ENCODE results near the gene AFF3. TPM values are rescaled to one million over a fixed set of nuclear protein-coding genes. Genes with fewer than 3 reads are reported as not detected.

Gene AFF3, protein sequence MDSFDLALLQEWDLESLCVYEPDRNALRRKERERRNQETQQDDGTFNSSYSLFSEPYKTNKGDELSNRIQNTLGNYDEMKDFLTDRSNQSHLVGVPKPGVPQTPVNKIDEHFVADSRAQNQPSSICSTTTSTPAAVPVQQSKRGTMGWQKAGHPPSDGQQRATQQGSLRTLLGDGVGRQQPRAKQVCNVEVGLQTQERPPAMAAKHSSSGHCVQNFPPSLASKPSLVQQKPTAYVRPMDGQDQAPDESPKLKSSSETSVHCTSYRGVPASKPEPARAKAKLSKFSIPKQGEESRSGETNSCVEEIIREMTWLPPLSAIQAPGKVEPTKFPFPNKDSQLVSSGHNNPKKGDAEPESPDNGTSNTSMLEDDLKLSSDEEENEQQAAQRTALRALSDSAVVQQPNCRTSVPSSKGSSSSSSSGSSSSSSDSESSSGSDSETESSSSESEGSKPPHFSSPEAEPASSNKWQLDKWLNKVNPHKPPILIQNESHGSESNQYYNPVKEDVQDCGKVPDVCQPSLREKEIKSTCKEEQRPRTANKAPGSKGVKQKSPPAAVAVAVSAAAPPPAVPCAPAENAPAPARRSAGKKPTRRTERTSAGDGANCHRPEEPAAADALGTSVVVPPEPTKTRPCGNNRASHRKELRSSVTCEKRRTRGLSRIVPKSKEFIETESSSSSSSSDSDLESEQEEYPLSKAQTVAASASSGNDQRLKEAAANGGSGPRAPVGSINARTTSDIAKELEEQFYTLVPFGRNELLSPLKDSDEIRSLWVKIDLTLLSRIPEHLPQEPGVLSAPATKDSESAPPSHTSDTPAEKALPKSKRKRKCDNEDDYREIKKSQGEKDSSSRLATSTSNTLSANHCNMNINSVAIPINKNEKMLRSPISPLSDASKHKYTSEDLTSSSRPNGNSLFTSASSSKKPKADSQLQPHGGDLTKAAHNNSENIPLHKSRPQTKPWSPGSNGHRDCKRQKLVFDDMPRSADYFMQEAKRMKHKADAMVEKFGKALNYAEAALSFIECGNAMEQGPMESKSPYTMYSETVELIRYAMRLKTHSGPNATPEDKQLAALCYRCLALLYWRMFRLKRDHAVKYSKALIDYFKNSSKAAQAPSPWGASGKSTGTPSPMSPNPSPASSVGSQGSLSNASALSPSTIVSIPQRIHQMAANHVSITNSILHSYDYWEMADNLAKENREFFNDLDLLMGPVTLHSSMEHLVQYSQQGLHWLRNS (N-terminal part only)
- 11.4 TPM for polyA plus RNA-seq (2012; ENCODE audit: insufficient read depth, insufficient read length)

DNA sequence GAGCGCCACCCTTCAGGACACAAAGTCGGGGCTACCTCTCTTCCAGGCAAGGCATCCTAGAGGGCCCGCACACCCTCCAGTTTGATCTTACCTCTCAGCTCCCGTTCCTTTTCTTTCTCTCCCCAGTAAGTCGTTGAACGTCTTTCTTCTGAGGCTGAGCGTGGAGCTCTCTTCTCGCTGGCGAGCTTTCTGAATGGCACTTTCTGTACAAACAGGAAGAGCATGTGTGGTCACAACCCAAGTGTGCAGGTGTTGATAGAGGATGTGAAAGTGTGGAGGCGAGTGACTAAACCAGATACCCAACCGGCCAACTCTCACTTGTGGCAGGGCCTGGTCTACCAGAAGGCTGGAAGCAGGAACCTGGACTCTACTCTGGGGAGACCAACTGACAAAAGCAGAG is at the start of gene AFF3:
Gene AFF3, minus strand, starts transcription at position 198 of the 400 bp plus-strand sequence. CDS start 38,136 bp downstream, outside the sequence.
- DNase-seq (ENCODE audit: low read depth, low spot score): peak; percentile 91
- peak within 1 kb of the TSS; percentile 77 for H3K4me3 ChIP-seq (ENCODE audit: low read length)

DNA sequence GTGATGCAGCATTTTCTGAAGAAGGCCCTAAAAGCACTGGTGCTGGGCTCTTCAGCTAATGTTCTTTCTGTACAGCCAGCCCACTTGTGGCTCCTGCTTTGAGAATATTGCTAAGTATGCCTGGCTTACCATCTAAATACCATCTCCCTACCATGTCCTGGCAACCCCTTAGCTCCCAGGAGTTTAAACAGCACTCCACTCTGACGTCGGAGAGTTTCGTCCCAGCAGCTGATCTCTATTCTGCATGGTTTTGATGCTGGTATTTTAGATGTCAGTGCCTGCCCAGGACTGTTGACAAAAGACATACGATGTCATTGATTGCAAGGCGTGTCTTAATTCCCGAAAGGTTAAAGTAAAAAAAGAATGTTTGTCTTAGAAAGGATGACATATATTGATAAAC is 47.0 kb upstream of the AFF3 start:
- no peak for DNase-seq (ENCODE audit: low read depth, low spot score)
- H3K4me3 ChIP-seq (ENCODE audit: low read length): no peak overlapping the region

DNA sequence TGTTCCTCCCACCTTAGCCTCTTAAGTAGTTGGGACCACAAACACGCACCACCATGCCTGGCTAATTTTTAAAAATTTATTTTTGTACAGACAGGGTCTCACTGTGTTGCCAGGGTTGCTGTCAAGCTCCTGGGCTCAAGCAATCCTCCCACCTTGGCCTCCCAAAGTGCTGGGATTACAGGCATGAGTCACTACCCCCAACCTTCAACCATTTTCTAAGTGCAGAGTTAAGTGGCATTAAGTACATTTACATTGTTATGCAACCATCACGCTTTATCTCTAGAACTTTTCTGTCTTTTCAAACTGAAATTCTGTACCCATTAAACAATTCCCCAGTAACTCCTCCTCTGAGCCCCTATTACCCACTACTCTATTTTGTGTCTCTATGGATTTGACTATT is 45.9 kb upstream of the AFF3 start:
- no peak overlapping the region for H3K4me3 ChIP-seq (ENCODE audit: low read length)
- DNase-seq (ENCODE audit: low read depth, low spot score): no peak

DNA sequence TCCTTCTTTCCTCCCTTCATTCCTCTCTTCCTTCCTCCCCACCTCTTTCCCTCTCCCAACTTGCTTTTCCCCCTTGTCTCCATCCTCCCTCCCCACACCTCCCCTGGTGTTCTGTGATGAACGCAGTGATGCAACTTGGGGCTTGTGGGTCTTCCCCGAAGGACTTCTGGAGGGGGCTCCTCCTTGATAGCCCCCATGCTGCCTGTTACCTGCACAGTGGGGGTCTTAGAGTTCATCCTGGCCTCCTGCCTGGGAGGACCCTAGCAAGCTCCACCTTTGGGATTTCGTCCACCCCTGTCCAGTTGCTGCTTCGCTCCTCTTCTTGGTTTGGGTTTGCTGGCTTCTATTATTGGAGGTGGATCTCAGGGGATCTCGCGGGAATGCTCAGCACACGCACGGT is 43.7 kb upstream of the AFF3 start:
- H3K4me3 ChIP-seq (ENCODE audit: low read length): no peak overlapping the region
- no peak for DNase-seq (ENCODE audit: low read depth, low spot score)

DNA sequence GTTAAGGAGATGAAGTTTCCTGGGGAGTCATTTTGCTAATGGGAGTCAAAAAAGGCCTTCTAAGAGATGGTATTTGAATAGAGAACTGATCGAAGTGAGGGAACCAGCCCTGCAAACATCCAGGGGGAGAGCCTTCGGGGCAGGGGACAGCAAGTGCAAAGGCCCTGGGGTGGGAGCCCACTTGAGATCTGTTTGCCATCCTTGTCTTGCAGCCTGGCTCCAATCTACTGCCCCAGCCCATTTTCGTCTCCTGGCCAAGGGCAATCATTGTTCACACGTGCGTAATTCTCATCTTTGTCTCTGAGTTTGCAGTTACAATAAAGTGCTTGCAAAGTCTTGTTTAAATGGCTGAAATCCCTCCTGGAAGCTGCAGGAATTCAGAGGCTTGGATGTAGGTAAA is 43.1 kb upstream of the AFF3 start:
- no peak overlapping the region for H3K4me3 ChIP-seq (ENCODE audit: low read length)
- DNase-seq (ENCODE audit: low read depth, low spot score): no peak

DNA sequence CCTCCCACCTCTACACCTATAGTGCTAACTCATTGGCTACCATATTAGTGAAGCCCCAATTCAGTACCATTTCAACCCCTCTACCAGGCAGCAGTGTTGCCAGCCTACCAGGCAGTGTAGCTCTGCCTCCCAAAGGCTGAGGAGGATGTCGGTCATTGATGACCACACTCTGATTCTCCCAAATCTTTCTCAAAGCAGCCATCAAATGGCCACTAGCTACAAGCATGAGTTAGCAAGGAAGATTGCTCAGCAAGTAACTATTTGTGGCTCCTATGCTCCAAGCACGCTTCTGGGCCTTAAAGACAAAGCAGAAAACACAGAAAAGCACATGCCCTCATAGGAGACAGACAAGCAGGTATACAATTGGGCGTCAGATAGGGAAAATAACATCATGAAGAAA is 42.7 kb upstream of the AFF3 start:
- DNase-seq (ENCODE audit: low read depth, low spot score): no peak
- no peak overlapping the region for H3K4me3 ChIP-seq (ENCODE audit: low read length)

DNA sequence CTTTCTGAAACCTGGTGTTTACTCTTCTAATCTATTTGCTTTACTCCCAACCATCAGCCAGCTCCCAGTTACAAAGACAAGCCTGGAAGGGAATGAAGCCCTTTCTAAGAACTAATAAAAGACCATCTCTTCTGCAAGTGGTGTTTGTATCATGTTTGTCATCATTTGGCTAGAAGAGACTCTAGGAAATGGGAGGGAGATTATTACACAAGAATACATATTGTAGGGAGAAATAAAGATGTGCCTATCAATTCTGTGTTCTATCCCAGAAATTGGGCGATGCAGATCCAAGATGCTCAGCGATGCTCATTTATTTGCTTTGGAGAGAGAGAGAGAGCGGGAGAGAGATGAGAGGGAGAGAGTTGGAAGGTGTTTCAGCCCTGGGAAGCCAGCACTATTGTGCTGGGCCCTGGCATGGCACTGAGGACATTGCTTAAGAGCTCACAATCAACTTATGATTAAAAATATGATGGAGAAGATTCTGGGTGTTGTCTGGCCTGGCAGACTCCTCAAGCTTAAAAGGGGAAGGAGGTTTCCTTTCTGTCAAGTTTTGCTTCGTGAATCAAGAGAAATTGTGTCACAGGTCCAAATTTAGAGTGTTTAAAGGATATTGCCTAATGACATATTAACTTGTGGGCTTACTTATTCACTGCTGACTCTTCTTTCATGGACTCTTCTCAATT is 41.8 kb upstream of the AFF3 start:
- DNase-seq (ENCODE audit: low read depth, low spot score): no peak
- H3K4me3 ChIP-seq (ENCODE audit: low read length): no peak overlapping the region

DNA sequence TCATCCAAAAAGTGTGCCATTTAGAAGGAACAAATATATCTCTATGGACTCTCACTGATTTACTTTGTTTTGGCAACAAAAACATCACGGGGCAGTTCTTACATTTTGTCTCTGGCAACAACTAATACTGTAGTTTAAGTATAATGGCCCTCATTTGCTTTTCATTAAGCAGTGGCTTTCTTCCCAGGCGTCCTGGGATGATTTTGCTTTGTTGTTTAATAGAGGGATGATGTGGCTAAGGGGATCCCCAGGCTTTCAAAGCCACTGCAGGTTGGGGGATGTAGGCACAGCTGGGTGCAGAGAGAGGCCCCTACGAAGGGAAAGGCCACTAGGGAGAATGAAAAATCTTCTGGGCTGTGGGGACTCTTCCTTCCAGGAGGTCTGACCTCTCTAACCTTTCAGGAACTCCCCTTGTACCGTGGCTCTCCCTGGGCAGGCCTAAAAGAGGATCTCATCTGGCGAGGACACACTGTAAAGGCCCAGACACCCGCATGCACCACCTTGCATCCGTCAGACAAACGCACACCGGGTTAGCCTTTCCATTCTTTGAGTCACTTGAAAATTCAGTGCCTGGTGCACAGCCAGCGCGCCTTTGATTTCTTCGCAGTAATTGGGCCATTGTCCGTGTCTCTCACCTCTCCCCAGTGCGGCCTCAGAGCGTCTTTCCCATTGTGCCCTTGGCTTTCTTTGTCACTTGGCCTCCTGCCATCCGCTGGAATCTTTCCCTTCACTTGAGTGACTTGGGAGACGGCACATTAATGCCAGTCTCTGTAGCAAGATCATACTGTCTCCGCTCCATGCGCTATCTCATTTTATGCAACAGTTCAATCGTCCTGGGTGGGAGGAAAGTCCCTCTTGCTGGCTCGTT is 40.3 kb upstream of the AFF3 start:
- no peak for DNase-seq (ENCODE audit: low read depth, low spot score)
- H3K4me3 ChIP-seq (ENCODE audit: low read length): no peak overlapping the region

DNA sequence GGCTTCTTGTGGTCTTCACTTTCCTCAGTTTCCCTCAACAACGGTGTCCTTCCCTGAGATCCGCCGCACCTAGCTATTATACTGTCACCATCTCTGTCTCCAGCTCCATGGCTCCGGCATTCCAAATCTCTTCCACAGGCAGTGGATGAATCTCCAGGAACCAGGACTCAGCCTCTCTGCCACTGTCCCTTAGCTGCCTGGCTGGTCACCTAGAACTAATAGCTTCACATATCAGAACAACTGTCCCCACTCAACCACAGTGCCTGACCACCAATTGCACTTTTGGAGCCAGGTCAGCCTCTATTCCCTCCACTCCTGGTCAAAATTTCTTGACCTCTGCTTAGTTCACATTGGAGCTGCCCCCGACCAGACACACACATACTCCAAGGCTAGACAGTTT is 38.1 kb upstream of the AFF3 start:
- no peak overlapping the region for H3K4me3 ChIP-seq (ENCODE audit: low read length)
- no peak for DNase-seq (ENCODE audit: low read depth, low spot score)

DNA sequence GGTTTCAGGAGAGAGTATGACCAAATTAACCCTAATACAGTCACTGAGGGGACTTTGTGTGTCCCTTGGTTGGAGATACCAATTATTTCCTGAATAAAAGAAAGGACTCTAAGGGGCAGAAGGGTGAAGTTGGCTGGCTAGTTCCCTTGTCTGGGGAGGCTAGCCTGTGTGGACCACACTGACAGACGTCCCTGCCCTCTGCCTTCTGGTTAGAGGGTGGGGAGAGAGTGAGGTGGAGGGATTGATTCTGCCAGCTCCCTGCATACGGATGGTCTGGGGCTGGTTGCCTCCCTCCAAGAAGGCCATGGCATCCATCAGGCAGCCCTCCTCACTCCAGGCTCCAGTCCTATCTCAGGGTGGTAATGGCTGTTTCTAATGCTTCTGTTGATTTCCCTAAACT is 37.4 kb upstream of the AFF3 start:
- H3K4me3 ChIP-seq (ENCODE audit: low read length): no peak overlapping the region
- no peak for DNase-seq (ENCODE audit: low read depth, low spot score)

DNA sequence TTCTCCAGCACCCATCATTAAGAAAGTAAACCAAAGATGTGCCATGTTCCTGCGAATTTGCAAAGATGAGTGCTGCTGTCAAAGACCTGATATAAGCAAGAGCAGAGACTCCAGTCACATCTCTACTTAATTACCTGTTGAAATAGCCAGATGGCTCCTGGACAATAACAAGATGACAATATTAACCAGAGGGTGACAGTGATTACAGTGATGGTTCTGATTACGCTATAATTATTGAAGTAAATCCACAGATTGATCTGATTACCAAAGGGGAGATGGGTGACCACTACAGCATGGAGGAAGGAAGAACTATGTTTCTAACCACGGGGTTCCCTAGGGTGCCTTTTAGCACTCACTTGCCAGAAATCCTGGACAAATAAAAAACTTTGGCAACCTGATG is 36.5 kb upstream of the AFF3 start:
- no peak overlapping the region for H3K4me3 ChIP-seq (ENCODE audit: low read length)
- DNase-seq (ENCODE audit: low read depth, low spot score): no peak

DNA sequence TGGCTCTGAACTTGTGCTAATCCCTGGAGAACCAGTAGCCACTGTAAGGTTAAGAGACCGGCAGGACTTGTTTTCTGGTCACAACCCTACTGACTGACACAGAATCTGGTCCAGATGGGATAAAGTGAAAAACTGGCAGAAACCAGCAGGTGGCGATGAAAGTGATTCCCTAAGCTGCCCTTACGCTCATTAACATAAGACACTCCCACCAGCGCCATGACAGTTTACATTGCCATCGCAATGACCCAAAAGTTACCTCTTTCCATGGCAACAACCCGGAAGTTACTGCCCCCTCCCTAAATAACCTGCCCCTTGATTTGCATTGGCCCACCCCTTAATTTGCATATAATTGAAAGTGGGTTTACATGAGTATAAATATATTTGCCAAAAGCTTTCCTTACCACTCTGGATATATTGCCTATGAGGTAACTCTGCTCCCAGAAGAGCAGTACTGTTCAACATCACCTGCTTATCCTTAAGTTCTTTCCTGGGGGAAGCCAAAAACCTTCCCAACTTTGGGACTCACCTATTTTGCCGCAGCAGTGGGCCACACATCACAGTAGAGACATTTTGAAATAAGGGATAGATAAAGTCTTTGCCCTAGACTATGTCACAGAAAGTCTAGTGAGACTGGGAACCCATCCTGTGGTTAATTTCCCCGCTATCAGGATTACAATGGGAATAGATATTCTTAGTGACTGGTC is 35.8 kb upstream of the AFF3 start:
- peak; percentile 92 for DNase-seq (ENCODE audit: low read depth, low spot score)
- H3K4me3 ChIP-seq (ENCODE audit: low read length): no peak overlapping the region

DNA sequence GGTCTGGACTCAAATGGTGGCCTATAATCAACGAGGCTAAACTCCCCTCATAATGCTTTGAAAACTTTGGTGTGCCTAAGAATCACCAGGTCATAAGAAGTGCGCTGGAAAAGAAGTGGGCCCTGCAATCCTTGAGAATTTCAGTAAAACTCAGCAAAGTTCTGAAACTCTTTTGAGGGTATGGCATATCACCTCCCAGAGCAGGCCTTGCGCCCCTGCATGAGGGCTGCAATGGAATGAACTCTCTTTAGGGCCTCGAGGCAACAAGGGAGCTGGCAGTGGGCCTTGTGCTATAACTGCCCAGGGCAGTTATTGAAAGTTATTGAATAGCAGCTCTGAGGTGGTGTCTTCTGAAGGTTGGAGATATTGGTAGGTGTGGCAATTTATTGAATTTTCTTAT is 34.5 kb upstream of the AFF3 start:
- DNase-seq (ENCODE audit: low read depth, low spot score): no peak
- no peak overlapping the region for H3K4me3 ChIP-seq (ENCODE audit: low read length)

DNA sequence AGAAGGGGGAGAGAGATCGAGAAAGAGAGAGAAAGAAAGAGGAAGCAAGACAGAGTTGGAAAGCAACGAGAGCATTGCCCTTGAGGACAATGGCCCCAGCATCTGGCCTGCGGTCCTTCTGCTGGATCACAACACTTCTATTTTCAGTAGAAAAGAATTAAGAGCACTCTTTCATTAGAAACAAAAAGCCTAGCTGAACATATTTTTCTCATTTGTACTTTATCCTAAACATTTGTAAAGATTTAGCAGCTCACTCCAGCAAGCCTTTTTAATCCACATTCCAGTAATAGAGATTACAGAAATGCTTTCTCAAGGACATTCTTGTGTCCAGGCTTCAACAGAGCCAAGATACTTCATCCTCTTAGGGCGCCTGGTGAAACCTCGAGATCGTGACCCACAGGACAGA is 31.6 kb upstream of the AFF3 start:
- H3K4me3 ChIP-seq (ENCODE audit: low read length): no peak overlapping the region
- DNase-seq (ENCODE audit: low read depth, low spot score): no peak

DNA sequence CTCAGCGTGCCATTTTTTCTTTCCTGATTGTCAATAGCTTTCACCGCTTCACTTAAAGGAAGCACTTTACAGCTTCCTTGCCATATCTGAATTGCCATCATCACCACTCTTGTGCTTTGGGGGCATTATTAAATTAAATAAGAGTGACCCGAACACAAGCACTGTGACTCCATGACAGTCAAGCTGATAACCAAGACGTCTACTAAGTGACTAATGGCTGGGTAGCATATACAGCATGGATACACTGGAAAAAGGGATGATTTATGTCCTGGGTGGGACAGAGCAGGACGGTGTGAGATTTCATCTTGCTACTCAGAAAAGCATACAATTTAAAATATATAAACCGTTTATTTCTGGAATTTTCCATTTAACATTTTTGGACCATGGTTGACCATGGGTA is 24.3 kb upstream of the AFF3 start:
- H3K4me3 ChIP-seq (ENCODE audit: low read length): no peak overlapping the region
- DNase-seq (ENCODE audit: low read depth, low spot score): no peak

DNA sequence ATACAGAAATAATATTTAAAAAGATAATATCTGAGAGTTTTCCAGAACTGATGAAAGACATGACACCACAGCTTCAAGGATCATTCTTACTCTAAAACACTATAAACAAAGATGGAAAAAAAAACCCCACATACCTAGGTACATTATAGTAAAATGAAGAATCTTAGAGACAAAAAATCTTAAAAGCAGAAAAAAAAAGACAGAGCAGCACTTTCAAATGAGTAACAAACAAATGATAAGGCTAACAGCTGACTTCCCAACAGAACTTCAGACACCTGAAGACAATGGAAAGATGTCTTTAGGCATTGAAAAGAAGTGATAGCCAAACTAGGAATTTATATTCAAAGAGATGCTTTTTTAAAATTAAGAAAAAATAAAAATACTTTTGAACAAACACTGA is 21.2 kb upstream of the AFF3 start:
- DNase-seq (ENCODE audit: low read depth, low spot score): no peak
- H3K4me3 ChIP-seq (ENCODE audit: low read length): no peak overlapping the region

DNA sequence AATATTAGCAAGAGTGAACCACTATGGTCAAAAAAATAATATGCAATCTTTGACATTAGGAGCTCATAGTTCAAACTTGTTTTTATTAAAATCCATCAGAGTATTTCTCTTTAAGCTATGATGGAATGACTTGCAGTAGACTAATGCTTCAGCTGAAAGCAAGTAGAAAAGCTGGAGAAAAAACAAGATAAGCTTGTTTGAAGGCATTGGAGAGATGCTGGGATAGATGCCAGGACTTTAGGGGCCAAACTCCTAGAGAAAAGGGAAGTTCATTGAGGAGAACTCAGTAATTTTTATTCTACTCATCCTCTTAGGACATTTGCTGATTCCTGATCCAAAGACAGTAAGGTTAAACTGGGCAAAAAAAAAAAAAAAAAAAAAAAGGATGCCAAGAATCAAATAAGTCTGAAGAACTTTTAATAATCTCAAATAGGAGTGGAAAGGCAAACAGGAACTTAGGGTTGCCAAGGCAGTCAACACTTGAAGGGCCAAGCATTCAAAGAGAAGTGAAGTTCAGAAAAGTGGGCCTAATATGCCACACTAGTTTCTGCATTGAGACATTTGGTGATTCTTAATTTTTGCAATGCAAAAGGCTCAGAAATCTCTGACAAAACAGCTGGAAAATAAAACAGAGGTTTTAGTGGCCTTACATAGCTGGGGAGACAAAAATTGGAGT is 19.7 kb upstream of the AFF3 start:
- DNase-seq (ENCODE audit: low read depth, low spot score): no peak
- H3K4me3 ChIP-seq (ENCODE audit: low read length): no peak overlapping the region
